Parathyroid adenoma (tissue), 2 donors: ENCODE results near the gene CRNN.

ENCODE experiments used
- H2AFZ ChIP-seq: fragments of 300-600 bp; sonication (generic); one replicate; pipeline ENCODE4 v1.7.0; 2017; ENCODE audit warnings: antibody characterized with exemption, mild to moderate bottlenecking
- H3K27ac ChIP-seq: fragments of 300-600 bp; sonication (generic); one replicate; pipeline ENCODE4 v1.7.0; 2017
- H3K27me3 ChIP-seq: fragments of 300-600 bp; sonication (generic); one replicate; pipeline ENCODE4 v1.7.0; 2017; ENCODE audit warnings: low read length; ENCODE audit not compliant: control insufficient read depth, insufficient read depth
- H3K36me3 ChIP-seq: fragments of 300-600 bp; sonication (generic); one replicate; pipeline ENCODE4 v1.7.0; 2017; ENCODE audit warnings: low read length; ENCODE audit not compliant: control insufficient read depth, insufficient read depth
- H3K4me1 ChIP-seq: fragments of 300-600 bp; sonication (generic); one replicate; pipeline ENCODE4 v1.7.0; 2017; ENCODE audit warnings: control low read depth
- H3K4me2 ChIP-seq: fragments of 300-600 bp; sonication (generic); one replicate; pipeline ENCODE4 v1.7.0; 2017; ENCODE audit warnings: low read length
- H3K4me3 ChIP-seq: fragments of 300-600 bp; sonication (generic); one replicate; pipeline ENCODE4 v1.7.0; 2017; ENCODE audit warnings: low read depth, low read length
- H3K79me2 ChIP-seq: fragments of 300-600 bp; sonication (generic); one replicate; pipeline ENCODE4 v1.7.0; 2017; ENCODE audit warnings: control low read depth
- H3K9ac ChIP-seq: fragments of 300-600 bp; sonication (generic); one replicate; pipeline ENCODE4 v1.7.0; 2017; ENCODE audit warnings: mild to moderate bottlenecking
- H3K9me3 ChIP-seq: fragments of 300-600 bp; sonication (generic); one replicate; pipeline ENCODE4 v1.7.0; 2017; ENCODE audit warnings: low read length; ENCODE audit not compliant: control insufficient read depth
- CTCF ChIP-seq: fragments of 300-600 bp; sonication (generic); IDR thresholded peaks from one replicate; pipeline ENCODE4 v1.7.0; 2017; ENCODE audit warnings: antibody characterized with exemption, mild to moderate bottlenecking
- donor health status: primary hyperparathyroidism.

CRNN gene

GRCh38 chr1:152408664-152409063 lies 5.4 kb downstream of the CRNN start:
- no peak overlapping the region for H3K4me2 ChIP-seq
- no peak overlapping the region for H3K27ac ChIP-seq
- no peaks in the 10 kb centered on the region for H3K4me1 ChIP-seq
- H3K36me3 ChIP-seq: no peaks in the 10 kb centered on the region
- H2AFZ ChIP-seq: no peak overlapping the region
- no peak overlapping the region for H3K9ac ChIP-seq
- no peaks in the 10 kb centered on the region for H3K27me3 ChIP-seq
- H3K79me2 ChIP-seq: no peaks in the 10 kb centered on the region
- H3K9me3 ChIP-seq: no peaks in the 10 kb centered on the region
- TF ChIP-seq CTCF: no peak
- no peak overlapping the region for H3K4me3 ChIP-seq

- Histone ChIP-seq H3K9ac (no peak overlapping the region), H3K79me2 (no peaks in the 10 kb centered on the region), H2AFZ (peak overlapping the region; percentile 74), H3K4me3 (no peak overlapping the region), H3K36me3 (no peaks in the 10 kb centered on the region), H3K9me3 (no peaks in the 10 kb centered on the region), H3K4me2 (no peak overlapping the region), H3K4me1 (peaks cover 4% of the 10 kb centered on the region), H3K27me3 (no peaks in the 10 kb centered on the region), H3K27ac (peak overlapping the region; percentile 11)
- TF ChIP-seq CTCF: peak; percentile 60
Measured at GRCh38 chr1:152398812-152399698, 15.0 kb downstream of the CRNN start.

GRCh38 chr1:152397474-152397873 lies 16.6 kb downstream of the CRNN start:
- Histone ChIP-seq H3K4me2 (no peak overlapping the region), H3K27ac (no peak overlapping the region), H3K9ac (no peak overlapping the region), H3K4me3 (no peak overlapping the region), H2AFZ (no peak overlapping the region), H3K36me3 (no peaks in the 10 kb centered on the region), H3K9me3 (no peaks in the 10 kb centered on the region), H3K4me1 (peaks cover 10% of the 10 kb centered on the region), H3K79me2 (no peaks in the 10 kb centered on the region), H3K27me3 (no peaks in the 10 kb centered on the region)
- TF ChIP-seq CTCF: no peak

- H3K4me3 ChIP-seq: no peak overlapping the region
- H3K27ac ChIP-seq: no peak overlapping the region
- H3K36me3 ChIP-seq: no peaks in the 10 kb centered on the region
- H3K4me2 ChIP-seq: no peak overlapping the region
- H3K27me3 ChIP-seq: no peaks in the 10 kb centered on the region
- peaks cover 7% of the 10 kb centered on the region for H3K4me1 ChIP-seq
- no peak overlapping the region for H3K9ac ChIP-seq
- no peak overlapping the region for H2AFZ ChIP-seq
- H3K79me2 ChIP-seq: no peaks in the 10 kb centered on the region
- no peaks in the 10 kb centered on the region for H3K9me3 ChIP-seq
- no peak for TF ChIP-seq CTCF
Measured at GRCh38 chr1:152394151-152394550, 19.9 kb downstream of the CRNN start.

GRCh38 chr1:152392909-152393308 lies 21.2 kb downstream of the CRNN start:
- TF ChIP-seq CTCF: no peak
- H3K9ac ChIP-seq: no peak overlapping the region

More at GRCh38 chr1:152392909-152393308, 21.2 kb downstream of the CRNN start:
- H2AFZ ChIP-seq: no peak overlapping the region
- peaks cover 7% of the 10 kb centered on the region for H3K4me1 ChIP-seq
- no peaks in the 10 kb centered on the region for H3K27me3 ChIP-seq
- no peaks in the 10 kb centered on the region for H3K79me2 ChIP-seq
- no peak overlapping the region for H3K27ac ChIP-seq
- peak overlapping the region; percentile 10 for H3K4me2 ChIP-seq
- no peaks in the 10 kb centered on the region for H3K9me3 ChIP-seq
- H3K4me3 ChIP-seq: no peak overlapping the region
- no peaks in the 10 kb centered on the region for H3K36me3 ChIP-seq
